PC-9 (cell line): Measurements from ENCODE around the gene MARVELD2.

Experiments used
- EZH2 ChIP-seq: fragments of 200-600 bp; sonication (generic); IDR thresholded peaks from 2 replicates; pipeline ENCODE4 v1.8.0; 2017; ENCODE audit warnings: antibody characterized with exemption, low read depth
- TF ChIP-seq, protein P1 (sequence below): fragments of 200-600 bp; sonication (generic); conservative IDR thresholded peaks from 2 replicates; pipeline ENCODE4 v1.6.1; 2017; ENCODE audit warnings: mixed run types, antibody characterized with exemption, mild to moderate bottlenecking, moderate library complexity

DNA sequence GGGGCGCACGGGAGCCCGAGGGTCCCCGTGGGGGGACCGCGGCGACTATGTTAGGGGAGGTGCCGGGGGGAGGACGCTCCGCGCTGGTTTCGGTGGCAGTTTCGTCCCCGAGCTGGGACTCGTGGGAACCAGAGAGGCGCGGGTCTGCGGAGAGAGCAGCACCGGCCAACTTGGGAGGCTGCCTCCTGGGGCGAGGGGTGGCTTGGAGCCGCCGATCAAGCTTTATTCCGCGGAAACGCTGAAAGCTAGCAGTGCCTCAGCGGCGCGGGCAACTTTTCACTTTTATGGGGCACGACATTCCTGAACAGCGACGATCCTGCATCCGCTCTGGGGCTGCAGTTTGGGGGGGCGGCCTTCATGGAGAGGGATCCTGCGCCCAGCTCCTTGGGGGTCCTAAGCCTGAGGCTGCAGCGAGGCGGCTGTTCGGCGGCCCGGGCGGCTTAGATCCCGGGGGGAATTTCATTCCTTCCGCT lies 78.0 kb downstream of the MARVELD2 start:
- TF ChIP-seq, protein P1, sequence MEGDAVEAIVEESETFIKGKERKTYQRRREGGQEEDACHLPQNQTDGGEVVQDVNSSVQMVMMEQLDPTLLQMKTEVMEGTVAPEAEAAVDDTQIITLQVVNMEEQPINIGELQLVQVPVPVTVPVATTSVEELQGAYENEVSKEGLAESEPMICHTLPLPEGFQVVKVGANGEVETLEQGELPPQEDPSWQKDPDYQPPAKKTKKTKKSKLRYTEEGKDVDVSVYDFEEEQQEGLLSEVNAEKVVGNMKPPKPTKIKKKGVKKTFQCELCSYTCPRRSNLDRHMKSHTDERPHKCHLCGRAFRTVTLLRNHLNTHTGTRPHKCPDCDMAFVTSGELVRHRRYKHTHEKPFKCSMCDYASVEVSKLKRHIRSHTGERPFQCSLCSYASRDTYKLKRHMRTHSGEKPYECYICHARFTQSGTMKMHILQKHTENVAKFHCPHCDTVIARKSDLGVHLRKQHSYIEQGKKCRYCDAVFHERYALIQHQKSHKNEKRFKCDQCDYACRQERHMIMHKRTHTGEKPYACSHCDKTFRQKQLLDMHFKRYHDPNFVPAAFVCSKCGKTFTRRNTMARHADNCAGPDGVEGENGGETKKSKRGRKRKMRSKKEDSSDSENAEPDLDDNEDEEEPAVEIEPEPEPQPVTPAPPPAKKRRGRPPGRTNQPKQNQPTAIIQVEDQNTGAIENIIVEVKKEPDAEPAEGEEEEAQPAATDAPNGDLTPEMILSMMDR: no peak
- TF ChIP-seq EZH2: no peak
